Measurements from ENCODE around the gene TSC2.
"Not testable (repeated sequence)": the region's sequence is repeated elsewhere in the genome, so short reads cannot be mapped to it uniquely, and the experiment has no call there.

DNA sequence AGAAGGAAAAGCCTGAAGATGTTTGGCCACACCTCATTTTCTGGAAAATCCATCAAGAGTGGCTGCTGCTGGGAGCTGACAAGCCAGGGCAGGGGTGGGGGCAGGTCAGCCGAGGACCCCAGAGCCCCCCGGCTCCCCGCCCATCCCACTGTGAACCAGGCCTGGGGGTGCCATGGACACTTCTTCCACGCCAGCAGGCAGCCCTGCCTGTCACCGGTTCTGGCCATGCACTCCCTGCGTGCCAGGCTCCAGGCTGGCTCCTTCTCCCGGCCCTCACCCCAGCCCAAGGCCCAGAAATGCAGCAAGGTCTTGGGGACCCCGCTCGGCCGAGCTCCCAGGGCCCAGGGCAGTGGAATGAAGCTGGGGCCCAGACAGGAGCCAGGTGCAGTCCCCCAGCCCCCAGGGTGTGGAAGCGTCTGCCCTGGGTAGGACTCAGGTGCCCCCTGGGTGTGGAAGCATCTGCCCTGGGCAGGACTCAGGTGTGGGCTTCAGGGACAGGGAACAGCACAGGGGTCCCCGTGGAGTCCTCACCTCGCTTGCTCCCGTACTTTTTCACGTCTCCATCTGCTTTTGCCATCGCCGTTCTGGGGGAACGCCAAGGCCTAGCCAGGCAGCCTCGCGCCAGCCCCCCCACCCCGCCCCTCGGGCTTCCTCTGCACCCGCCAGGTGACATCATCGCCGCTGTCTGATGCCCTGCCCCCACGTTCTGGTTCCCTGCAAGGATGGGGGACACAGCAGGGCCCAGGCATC, 75.3 kb downstream of the TSC2 start:
- TF ChIP-seq, protein P1, sequence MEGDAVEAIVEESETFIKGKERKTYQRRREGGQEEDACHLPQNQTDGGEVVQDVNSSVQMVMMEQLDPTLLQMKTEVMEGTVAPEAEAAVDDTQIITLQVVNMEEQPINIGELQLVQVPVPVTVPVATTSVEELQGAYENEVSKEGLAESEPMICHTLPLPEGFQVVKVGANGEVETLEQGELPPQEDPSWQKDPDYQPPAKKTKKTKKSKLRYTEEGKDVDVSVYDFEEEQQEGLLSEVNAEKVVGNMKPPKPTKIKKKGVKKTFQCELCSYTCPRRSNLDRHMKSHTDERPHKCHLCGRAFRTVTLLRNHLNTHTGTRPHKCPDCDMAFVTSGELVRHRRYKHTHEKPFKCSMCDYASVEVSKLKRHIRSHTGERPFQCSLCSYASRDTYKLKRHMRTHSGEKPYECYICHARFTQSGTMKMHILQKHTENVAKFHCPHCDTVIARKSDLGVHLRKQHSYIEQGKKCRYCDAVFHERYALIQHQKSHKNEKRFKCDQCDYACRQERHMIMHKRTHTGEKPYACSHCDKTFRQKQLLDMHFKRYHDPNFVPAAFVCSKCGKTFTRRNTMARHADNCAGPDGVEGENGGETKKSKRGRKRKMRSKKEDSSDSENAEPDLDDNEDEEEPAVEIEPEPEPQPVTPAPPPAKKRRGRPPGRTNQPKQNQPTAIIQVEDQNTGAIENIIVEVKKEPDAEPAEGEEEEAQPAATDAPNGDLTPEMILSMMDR (IDR thresholded peaks at IDR 0.05): not testable (repeated sequence)
- TF ChIP-seq POLR2A (IDR thresholded peaks at IDR 0.05): not testable (repeated sequence)

Measured in right lobe of liver (tissue), 4 donors.